IPS-18a (cell line): ENCODE measurements around the gene RRP9.
"Not testable (repeated sequence)": the region's sequence is repeated elsewhere in the genome, so short reads cannot be mapped to it uniquely, and the experiment has no call there.

Experiments
- H3K27ac ChIP-seq: one replicate; pipeline ENCODE4 v1.5.1; 2013; ENCODE audit warnings: low read length
- H3K27me3 ChIP-seq: one replicate; pipeline ENCODE4 v1.6.1; 2013; ENCODE audit warnings: mild to moderate bottlenecking, low read length; ENCODE audit not compliant: control insufficient read depth, insufficient read depth
- H3K36me3 ChIP-seq: one replicate; pipeline ENCODE4 v1.6.1; 2013; ENCODE audit warnings: low read depth, low read length; ENCODE audit not compliant: control insufficient read depth
- H3K4me1 ChIP-seq: one replicate; pipeline ENCODE4 v1.6.1; 2013; ENCODE audit warnings: low read depth, low read length; ENCODE audit not compliant: control insufficient read depth
- H3K4me3 ChIP-seq: one replicate; pipeline ENCODE4 v1.5.1; 2013; ENCODE audit warnings: low read length
- H3K9ac ChIP-seq: one replicate; pipeline ENCODE4 v1.6.1; 2013; ENCODE audit warnings: mild to moderate bottlenecking, low read length, moderate library complexity
- H3K9me3 ChIP-seq: one replicate; pipeline ENCODE4 v1.6.1; 2013; ENCODE audit warnings: low read depth, low read length; ENCODE audit not compliant: control insufficient read depth

RRP9 gene

DNA sequence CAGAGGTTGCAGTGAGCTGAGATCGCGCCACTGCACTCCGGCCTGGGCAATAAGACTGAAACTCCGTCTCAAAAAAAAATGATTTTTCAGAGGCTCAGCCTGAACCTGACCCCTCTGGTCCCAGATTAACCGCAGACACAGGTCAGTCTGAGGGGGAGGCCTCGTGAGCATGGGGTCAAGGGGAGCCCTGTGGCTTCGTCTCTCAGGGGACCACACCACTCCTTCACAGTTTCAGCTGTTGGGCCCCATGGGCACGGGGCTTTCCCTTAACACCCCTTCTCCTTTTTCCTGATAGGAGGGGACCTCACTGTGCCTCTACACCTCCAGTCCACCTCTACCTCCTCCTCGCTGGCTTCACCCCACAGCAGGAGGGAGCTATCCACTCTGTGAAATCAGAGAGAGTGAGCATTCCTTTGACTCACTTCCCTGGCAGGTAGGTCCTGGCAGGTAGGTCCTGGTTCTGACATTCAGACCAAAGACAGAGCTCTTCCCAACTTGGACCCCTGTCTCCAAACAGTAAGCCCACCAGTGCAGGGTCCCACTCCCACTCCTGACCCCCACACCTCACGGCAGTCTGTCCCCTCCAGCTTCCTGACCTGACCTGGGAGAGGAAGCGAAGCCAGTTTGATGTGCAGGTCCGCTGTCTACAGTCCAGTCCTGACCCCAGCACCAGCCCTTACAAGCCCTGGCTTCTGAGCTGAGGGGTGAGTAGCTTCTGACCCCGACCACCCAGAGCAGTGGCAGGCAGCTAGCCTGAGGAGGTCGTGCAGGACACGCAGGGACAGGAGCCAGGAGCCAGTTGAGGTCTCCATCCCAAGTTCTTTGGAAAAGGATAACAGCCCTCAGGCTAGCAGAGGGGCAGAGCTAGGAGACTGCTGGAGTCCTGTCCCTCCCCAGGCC, 9.0 kb downstream of the RRP9 start:
- no peaks in the 10 kb centered on the region for H3K27me3 ChIP-seq
- H3K4me3 ChIP-seq = no peak overlapping the region
- H3K4me1 ChIP-seq = no peaks in the 10 kb centered on the region
- H3K9ac ChIP-seq = no peak overlapping the region
- H3K36me3 ChIP-seq = peaks cover 47% of the 10 kb centered on the region
- no peaks in the 10 kb centered on the region for H3K9me3 ChIP-seq
- H3K27ac ChIP-seq = no peak overlapping the region

DNA sequence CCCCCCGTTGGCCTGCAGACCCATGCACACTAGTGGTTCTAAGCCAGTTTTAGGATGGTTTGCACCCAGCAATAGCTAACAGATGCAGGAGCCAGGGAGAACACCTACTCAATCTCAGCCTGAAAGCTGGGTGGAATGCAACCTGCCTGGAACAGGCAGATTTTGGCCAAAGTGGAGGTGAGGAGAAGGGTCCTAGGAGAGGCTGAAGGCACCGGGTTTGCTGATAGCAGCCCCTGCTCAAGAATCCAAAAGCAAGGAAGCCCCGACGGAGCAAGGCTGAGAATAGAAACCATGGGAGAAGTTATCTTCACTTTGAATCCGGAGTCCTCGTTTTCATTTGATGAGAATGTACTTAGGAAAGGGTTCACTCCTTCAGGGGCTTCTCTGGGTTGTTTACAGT, 9.9 kb downstream of the RRP9 start:
- Histone ChIP-seq H3K4me3 (no peak overlapping the region), H3K9ac (no peak overlapping the region), H3K4me1 (no peaks in the 10 kb centered on the region), H3K27ac (no peak overlapping the region), H3K36me3 (peaks cover 37% of the 10 kb centered on the region), H3K27me3 (no peaks in the 10 kb centered on the region), H3K9me3 (no peaks in the 10 kb centered on the region)

GRCh38 chr3:51930439-51930838, 11.3 kb downstream of the RRP9 start:
- no peaks in the 10 kb centered on the region for H3K4me1 ChIP-seq
- H3K4me3 ChIP-seq = no peak overlapping the region
- peaks cover 26% of the 10 kb centered on the region for H3K36me3 ChIP-seq
- no peaks in the 10 kb centered on the region for H3K27me3 ChIP-seq
- no peaks in the 10 kb centered on the region for H3K9me3 ChIP-seq
- no peak overlapping the region for H3K9ac ChIP-seq
- H3K27ac ChIP-seq = no peak overlapping the region

DNA sequence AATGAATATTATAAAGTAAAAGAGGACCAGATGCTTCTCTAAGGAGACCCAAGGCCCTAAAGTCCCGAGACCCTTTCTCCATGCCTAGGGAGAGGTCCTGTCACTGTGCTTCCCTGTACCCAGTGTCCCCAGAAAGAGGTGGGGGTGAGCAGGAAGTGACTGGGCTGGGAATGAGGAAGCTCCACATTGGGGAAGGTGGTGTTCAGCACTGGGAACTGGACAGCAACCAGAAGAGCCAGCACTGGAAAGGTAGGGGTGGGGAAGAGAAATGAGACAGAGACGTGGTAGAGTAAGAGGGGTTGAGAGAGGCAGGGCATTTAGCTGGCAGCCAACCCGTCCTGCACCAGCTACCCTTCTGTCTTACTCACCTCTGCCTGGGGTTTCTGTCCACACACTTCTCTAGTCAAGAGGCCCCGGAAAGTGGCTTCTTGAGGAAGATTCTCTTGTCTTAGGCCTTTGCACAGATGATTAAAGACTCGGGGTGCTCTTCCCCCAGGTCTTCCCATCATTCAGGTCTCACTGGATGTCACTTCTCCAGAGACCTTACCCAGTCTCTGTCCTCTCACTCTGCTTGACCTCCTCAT, 12.2 kb downstream of the RRP9 start:
- Histone ChIP-seq H3K36me3 (peaks cover 17% of the 10 kb centered on the region), H3K27ac (no peak overlapping the region), H3K9me3 (no peaks in the 10 kb centered on the region), H3K4me1 (no peaks in the 10 kb centered on the region), H3K9ac (no peak overlapping the region), H3K4me3 (no peak overlapping the region), H3K27me3 (no peaks in the 10 kb centered on the region)

GRCh38 chr3:51928981-51929380, 12.7 kb downstream of the RRP9 start:
- not testable (repeated sequence) for H3K9ac ChIP-seq, H3K9me3 ChIP-seq, H3K4me1 ChIP-seq, H3K27ac ChIP-seq, H3K4me3 ChIP-seq, H3K27me3 ChIP-seq
- peaks cover 11% of the 10 kb centered on the region for H3K36me3 ChIP-seq

- no peak overlapping the region for H3K9ac ChIP-seq
- H3K36me3 ChIP-seq = peaks cover 8% of the 10 kb centered on the region
- no peaks in the 10 kb centered on the region for H3K27me3 ChIP-seq
- H3K4me1 ChIP-seq = no peaks in the 10 kb centered on the region
- no peak overlapping the region for H3K27ac ChIP-seq
- H3K9me3 ChIP-seq = no peaks in the 10 kb centered on the region
- H3K4me3 ChIP-seq = no peak overlapping the region
Measured at GRCh38 chr3:51928438-51928837, 13.3 kb downstream of the RRP9 start.

- Histone ChIP-seq H3K4me1 (no peaks in the 10 kb centered on the region), H3K9me3 (no peaks in the 10 kb centered on the region), H3K4me3 (no peak overlapping the region), H3K27ac (no peak overlapping the region), H3K36me3 (no peaks in the 10 kb centered on the region), H3K9ac (no peak overlapping the region), H3K27me3 (no peaks in the 10 kb centered on the region)
Measured at GRCh38 chr3:51927061-51927977, 14.4 kb downstream of the RRP9 start.

GRCh38 chr3:51921081-51921578, 20.6 kb downstream of the RRP9 start:
- Histone ChIP-seq H3K27ac (no peak overlapping the region), H3K4me1 (no peaks in the 10 kb centered on the region), H3K9me3 (no peaks in the 10 kb centered on the region), H3K9ac (no peak overlapping the region), H3K27me3 (no peaks in the 10 kb centered on the region), H3K36me3 (no peaks in the 10 kb centered on the region), H3K4me3 (no peak overlapping the region)

GRCh38 chr3:51916418-51916817, 25.3 kb downstream of the RRP9 start:
- no peaks in the 10 kb centered on the region for H3K36me3 ChIP-seq

GRCh38 chr3:51908026-51908425, 33.7 kb downstream of the RRP9 start:
- no peak overlapping the region for H3K4me3 ChIP-seq
- H3K9me3 ChIP-seq = no peaks in the 10 kb centered on the region
- H3K27me3 ChIP-seq = no peaks in the 10 kb centered on the region
- no peak overlapping the region for H3K9ac ChIP-seq
- H3K36me3 ChIP-seq = no peaks in the 10 kb centered on the region
- no peaks in the 10 kb centered on the region for H3K4me1 ChIP-seq
- H3K27ac ChIP-seq = no peak overlapping the region

More at GRCh38 chr3:51916418-51916817, 25.3 kb downstream of the RRP9 start:
- no peak overlapping the region for H3K27ac ChIP-seq
- no peaks in the 10 kb centered on the region for H3K9me3 ChIP-seq
- H3K4me3 ChIP-seq = no peak overlapping the region
- H3K4me1 ChIP-seq = peaks cover 5% of the 10 kb centered on the region
- H3K27me3 ChIP-seq = no peaks in the 10 kb centered on the region
- no peak overlapping the region for H3K9ac ChIP-seq
